Limb (tissue), 2 donors: ENCODE data around the gene INAFM1.
"Not testable (repeated sequence)": the region's sequence is repeated elsewhere in the genome, so short reads cannot be mapped to it uniquely, and the experiment has no call there.

Experiments used
- DNase-seq, 2 donors: peaks; one replicate each; pipeline ENCODE4 v3.0.0-alpha.2; 2016; ENCODE audit errors: extremely low spot score in 2 of 2

Gene INAFM1

GRCh38 chr19:47240996-47241918, 33.4 kb upstream of the INAFM1 start:
- peak in 1 of 2 donors; percentile 82 for DNase-seq

DNA sequence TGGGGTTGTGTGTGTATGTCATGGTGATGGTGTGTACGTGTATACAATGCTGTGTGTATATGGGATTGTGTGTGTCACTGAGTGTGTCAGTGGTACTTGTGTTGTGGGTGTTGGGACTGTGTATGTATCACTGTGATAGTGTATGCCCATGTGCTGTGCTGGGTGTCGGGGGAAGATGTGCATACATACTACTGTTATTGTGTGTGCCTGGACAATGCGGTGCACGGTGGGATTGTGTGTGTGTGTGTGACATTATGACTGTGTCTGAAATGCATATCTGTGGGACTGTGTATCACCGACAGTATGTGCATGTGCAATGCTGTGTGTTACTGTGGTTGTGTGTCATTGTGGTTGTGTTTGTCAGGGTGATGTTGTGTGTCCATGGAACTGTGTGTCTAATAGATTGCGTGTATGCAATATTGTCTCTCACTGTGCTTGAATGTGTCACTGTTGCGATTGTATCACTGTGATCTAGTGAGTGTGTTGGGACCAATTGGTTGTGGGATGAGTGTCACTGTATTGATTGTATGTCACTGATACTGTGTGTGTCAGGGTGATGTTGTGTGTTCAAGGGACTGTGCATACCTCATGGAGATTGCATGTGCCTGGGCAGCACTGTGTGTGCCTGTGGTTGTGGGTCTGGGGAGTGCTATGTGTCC, 32.6 kb upstream of the INAFM1 start:
- DNase-seq, result no peak

GRCh38 chr19:47243364-47243775, 31.3 kb upstream of the INAFM1 start:
- no peak for DNase-seq

DNA sequence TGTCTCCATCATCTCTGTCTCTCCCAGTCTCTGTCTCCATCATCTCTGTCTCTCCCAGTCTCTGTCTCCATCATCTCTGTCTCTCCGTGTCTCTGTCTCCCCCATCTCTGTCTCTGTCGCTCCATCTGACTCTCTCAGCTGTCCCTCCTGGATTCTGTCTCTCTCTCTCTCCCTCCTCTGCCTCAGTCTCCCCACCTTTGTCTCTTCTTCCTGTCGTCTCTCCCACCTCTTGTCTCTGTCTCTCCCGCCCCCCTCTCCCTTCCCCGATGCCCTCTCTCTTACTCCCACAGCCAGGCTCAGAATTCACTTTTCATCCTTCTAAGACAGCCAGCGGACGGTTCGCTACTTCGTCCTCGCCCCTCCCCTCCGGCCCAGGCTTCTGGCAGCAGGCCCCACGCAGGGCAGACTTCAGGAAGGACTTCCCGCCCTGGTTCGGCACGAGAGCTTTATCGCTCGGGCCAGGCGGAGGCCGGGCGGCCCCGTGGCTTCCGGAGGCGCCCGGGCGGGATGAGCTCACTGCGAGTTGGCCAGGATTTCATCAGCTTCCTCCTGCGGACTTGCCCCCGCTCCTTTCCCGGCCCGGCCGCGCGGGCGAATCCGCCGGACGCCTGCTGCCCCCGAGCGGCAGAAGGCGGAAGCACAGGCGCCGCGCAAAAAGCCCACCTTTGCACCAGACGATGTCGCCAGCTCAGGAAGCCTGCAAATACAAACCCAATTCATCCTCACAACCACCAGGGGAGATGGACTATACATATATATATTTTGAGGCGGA, 30.7 kb upstream of the INAFM1 start:
- DNase-seq, result peak; percentile 92 to 95

- DNase-seq, result peak; percentile 71 to 89
Observed at GRCh38 chr19:47247308-47247990, 27.2 kb upstream of the INAFM1 start.

GRCh38 chr19:47253016-47253415, 21.7 kb upstream of the INAFM1 start:
- not testable (repeated sequence) for DNase-seq

DNA sequence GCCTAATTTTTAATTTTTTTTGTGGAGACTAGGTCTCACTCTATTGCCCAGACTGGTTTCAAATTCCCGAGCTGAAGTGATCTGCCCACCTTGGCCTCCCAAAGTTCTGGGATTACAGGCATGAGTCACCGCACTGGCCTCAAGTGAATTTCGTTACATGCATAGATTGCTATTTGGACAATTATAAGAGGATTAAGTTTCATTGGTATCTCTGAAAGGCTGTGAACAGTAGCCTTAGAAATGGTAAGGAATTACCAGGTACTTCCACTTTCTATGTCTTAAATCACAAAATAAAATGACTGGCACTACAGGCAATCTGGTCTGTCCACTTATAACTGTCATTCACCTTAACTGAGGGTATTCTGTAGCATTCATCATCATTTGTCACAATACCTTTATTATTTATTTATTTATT, 21.2 kb upstream of the INAFM1 start:
- DNase-seq, result no peak

- DNase-seq, result no peak
Observed at GRCh38 chr19:47253970-47254369, 20.7 kb upstream of the INAFM1 start.

DNA sequence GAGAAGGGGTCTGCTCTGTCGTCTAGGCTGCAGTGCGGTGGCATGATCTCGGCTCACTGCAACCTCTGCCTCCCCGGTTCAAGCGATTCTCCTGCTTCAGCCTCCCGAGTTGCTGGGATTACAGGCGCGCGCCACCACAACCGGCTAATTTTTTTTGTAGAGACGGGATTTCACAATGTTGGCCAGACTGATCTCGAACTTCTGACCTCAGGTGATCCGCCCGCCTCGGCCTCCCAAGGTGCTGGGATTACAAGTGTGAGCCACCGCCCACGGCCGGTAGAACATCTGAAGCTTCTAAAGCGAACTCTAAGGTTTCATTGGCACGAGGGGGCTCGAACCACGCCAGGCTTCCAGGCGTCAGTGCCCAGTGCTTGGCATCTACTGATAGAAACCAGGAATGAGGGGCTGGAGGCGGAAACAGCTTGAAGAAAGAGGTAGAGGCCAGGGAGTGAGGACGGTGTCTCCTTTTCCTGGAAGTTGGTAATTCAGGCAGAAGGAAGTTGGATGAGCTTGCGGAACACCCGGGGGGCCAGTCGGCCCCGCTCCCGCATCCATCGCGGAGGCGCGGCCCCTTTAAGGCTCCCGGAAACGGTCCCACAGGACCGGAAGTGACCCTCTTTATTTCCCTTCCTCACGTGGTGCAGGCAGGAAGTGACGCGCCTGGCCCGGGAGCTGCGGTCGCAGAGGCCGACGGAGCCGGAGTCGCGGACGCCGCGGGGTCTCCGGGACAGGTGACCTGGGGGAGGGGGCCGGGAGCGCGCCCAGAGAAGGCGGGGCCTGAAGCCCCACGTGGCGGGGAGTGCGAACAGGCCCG, 18.6 kb upstream of the INAFM1 start, which contains the start of gene CCDC9:
TSS of gene CCDC9 (plus strand) at position 647 of the 814 bp plus-strand sequence. CDS start 1,876 bp downstream, outside the sequence.
- peak in 1 of 2 donors; percentile 96 for DNase-seq

- peak; percentile 100 for DNase-seq
Observed at GRCh38 chr19:47256693-47257410, 17.8 kb upstream of the INAFM1 start.

DNA sequence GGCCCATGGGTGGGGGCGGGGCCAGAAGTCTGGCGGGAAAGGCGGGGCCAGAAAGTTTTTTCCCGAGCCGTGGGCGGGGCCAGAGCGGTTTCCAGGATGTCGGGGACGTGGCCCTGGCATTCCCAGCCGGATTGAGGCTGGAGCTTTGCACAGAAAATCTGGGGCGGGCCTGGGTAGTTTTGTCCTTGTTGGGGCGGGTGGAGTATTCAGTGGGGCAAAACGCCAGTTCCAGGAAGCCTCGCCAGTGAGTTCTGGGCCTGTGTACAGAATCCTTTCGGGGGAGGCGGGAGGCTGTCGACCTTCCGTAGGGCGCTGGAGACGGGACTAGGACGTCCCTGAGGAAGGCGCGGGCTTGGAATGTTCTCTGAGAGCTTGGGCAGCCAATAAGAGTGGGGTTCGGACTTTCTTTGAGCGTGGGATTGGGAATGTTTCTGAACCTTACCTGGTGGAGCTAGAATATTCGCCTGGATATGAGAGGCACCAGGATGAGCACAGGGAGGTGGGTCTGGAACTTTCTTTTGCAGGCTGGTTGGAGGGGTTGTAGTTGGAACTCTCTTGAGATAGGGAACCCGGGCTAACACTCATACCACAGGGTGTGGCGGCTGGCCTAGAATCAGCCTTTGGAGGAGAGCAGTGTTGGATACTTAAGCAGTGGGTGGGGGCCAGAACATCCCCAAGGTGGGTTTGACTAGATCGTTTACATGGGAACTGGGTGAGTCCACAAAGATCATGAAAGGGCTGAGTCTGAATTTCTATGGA, 17.1 kb upstream of the INAFM1 start:
- no peak for DNase-seq

- no peak for DNase-seq
Observed at GRCh38 chr19:47258434-47258833, 16.3 kb upstream of the INAFM1 start.

DNA sequence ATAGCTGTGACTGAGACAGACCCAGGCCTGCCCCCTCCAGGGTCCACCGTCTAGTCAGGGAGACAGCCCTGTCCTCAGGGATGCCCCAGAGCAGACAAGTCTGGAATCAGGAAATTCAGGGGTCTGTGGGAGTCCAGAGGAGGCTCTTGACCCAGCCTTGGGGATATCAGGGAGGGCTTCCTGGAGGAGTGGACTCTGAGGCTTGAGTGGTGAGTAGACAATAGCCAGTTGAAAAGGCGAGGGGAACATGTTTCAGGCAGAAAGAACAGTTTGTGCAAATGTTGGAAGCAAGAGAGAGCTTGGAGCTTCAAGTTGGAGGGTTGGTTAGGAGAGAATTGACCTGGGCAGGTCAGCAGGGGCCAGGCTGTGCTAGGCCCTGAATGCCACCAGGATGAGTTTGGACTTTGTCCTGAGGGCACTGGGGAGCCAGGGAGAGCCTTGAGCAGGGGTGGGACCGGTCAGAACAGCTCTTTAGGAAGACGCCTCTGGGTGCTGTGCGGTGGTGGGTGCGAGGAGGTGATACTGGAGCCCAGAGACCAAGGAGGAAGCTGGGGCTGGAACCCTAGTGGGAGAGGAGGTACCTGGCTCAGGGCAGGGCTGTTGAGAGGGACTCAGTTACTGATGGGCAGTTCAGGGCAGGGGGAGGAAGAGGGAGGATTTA, 15.7 kb upstream of the INAFM1 start:
- no peak for DNase-seq

DNA sequence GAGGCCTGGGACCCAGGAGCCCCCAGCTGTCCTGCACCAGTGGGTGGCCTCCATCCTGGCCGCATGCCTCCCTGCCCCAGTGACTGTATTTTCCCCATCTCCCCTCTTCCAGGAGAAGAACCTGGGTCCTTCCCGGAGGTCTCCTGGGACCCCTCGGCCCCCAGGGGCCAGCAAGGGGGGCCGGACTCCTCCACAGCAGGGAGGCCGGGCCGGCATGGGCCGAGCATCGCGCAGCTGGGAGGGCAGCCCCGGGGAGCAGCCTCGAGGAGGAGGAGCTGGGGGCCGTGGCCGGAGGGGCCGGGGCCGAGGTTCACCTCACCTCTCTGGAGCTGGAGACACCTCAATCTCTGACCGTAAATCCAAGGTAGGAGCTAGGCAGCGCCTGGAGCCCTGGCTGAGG, 14.2 kb upstream of the INAFM1 start:
- DNase-seq, result no peak

DNA sequence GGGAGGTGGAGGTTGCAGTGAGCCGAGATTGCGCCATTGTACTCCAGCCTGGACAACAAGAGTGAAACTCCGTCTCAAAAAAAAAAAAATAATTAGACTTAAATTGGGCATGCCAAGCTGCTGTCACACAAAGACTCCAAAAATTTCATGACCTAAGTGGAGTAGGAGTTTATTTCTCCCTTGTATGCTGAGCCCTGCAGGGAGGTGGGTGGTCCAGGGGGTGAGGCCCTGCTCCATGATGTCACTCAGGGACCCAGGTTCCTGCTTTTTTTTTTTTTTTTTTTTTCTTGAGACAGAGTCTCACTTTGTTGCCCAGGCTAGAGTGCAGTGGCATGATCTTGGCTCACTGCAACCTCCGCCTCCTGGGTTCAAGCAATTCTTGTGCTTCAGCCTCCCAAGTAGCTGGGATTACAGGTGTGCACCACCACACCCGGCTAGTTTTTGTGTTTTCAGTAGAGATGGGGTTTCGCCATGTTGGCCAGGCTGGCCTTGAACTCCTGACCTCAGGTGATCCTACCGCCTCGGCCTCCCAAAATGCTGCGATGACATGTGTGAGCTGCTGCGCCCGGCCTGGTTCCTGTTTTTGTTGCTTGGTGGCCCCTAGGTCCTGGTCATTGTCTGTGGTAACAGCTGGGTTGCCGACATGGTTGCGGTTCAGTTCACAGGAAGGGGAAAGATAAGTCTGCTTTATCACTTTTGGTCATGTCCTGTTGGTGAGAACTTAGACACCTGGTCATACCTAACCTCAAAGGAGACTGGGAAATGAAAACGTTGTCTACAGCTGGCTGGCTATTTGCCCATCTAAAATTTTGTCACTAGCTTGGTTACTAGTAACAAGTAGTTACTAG, 12.5 kb upstream of the INAFM1 start:
- not testable (repeated sequence) for DNase-seq

GRCh38 chr19:47264629-47265028, 10.1 kb upstream of the INAFM1 start:
- no peak for DNase-seq

- no peak for DNase-seq
Observed at GRCh38 chr19:47266401-47266941, 8.2 kb upstream of the INAFM1 start.
